Measurements from ENCODE around the gene PROZ. TPM values are rescaled to one million over a fixed set of nuclear protein-coding genes. Genes with fewer than 3 reads are reported as not detected.

Gene PROZ
- total RNA-seq, 2 experiments from 2014 or later = not detected

DNA sequence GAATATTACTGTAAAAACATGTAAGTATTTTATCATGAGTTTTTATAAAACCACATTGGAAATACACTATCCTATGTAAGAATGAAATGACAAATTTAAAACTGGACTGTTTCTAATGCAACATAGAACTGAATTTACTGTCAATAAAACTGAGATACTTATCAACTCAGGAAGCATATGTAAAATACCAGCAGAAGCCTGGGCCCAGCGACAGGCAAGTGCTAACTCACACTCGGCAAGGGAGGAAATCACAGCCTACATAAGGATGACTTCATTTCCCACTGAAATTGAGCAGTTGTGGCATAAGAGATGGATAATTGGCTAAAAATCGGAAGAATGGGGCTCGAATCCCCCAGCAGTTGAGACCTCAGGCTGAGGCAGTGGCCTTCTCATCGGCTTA, 12.1 kb downstream of the PROZ start:
- Mint-ChIP-seq H3K27ac (no peak overlapping the region), H3K4me1 (ENCODE audit: low read depth) (peaks cover 11% of the 10 kb centered on the region), H3K9me3 (peaks cover 2% of the 10 kb centered on the region), H3K4me3 (no peak overlapping the region), H3K36me3 (ENCODE audit: low read depth) (peaks cover 35% of the 10 kb centered on the region), H3K27me3 (no peaks in the 10 kb centered on the region)
- DNase-seq (no peak), ATAC-seq (no peak)
- CTCF ChIA-PET = interaction anchor here (1.5 kb wide), 1 partner anchor 227 kb away, joined by 3 read pairs; no protein-coding TSS in a partner anchor
- intact Hi-C loops (cut with micrococcal nuclease) = no loop called here
- no peak for TF ChIP-seq CTCF (IDR thresholded peaks at IDR 0.05)
- POLR2A ChIA-PET = no interaction called here

DNA sequence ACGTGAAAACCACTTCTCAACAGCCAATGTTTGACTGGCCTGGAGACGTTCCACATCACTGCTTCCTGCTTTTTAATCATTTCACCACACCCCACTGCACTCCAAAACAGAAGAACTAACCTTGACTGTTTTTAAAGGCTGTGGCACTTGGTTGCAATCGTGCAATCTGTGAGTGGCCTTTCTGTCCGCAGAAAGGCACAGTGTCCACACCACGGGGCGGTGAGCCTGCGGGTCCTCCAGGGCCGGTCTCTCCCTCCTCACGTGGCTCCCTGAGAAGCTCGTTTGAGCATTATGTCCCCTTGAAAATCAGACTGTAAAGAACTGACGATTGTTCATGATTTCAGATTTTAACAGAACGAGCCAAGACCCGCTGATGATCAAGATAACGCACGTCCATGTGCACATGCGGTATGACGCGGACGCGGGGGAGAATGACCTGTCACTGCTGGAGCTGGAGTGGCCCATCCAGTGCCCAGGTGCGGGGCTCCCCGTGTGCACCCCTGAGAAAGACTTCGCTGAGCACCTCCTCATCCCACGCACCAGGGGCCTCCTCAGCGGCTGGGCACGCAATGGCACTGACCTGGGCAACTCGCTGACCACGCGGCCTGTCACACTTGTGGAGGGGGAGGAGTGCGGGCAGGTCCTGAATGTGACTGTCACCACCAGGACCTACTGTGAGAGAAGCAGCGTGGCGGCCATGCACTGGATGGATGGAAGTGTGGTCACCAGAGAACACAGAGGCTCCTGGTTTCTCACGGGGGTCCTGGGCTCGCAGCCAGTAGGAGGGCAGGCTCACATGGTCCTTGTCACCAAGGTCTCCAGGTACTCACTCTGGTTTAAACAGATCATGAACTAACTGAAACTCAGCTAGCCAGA, 13.0 kb downstream of the PROZ start:
- peaks cover 2% of the 10 kb centered on the region for H3K9me3 Mint-ChIP-seq
- CTCF ChIA-PET = no interaction called here
- intact Hi-C loops (cut with micrococcal nuclease) = no loop called here
- no peak for ATAC-seq
- peaks cover 6% of the 10 kb centered on the region for H3K4me1 Mint-ChIP-seq (ENCODE audit: low read depth)
- no peak overlapping the region for H3K4me3 Mint-ChIP-seq
- no peak overlapping the region for H3K27ac Mint-ChIP-seq
- H3K36me3 Mint-ChIP-seq (ENCODE audit: low read depth) = peaks cover 45% of the 10 kb centered on the region
- no peaks in the 10 kb centered on the region for H3K27me3 Mint-ChIP-seq
- POLR2A ChIA-PET = no interaction called here
- DNase-seq = no peak
- no peak for TF ChIP-seq CTCF (IDR thresholded peaks at IDR 0.05)

- Mint-ChIP-seq H3K36me3 (ENCODE audit: low read depth) (peaks cover 46% of the 10 kb centered on the region), H3K27ac (no peak overlapping the region), H3K27me3 (no peaks in the 10 kb centered on the region), H3K4me3 (no peak overlapping the region), H3K4me1 (ENCODE audit: low read depth) (peaks cover 4% of the 10 kb centered on the region), H3K9me3 (peaks cover 2% of the 10 kb centered on the region)
- no peak for TF ChIP-seq CTCF (IDR thresholded peaks at IDR 0.05)
- intact Hi-C loops (cut with micrococcal nuclease) = no loop called here
- POLR2A ChIA-PET = no interaction called here
- no peak for ATAC-seq
- no peak for DNase-seq
- CTCF ChIA-PET = no interaction called here
Measured at GRCh38 chr13:113172419-113172926, 14.0 kb downstream of the PROZ start.

DNA sequence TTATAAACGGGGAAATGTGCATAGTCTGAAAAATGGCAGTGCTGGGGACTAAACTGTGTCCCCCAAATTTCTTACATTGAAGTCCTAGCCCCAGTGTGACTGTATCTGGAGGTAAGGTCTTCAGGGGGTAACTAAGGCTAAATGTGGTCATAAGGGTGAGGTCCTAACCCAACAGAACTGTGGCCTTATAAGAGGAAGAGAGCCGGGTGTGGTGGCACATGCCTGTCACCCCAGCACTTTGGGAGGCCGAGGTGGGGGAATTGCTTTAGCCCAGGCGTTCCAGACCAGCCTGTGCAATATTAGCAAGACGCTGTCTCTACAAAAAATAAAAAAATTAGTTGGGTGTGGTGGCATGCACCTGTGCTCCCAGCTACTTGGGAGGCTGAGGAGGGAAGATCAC, 17.8 kb downstream of the PROZ start:
- DNase-seq (peak; percentile 51), ATAC-seq (peak; percentile 75)
- Mint-ChIP-seq H3K4me1 (ENCODE audit: low read depth) (peaks cover 8% of the 10 kb centered on the region), H3K4me3 (no peak overlapping the region), H3K27me3 (no peaks in the 10 kb centered on the region), H3K27ac (peak overlapping the region; percentile 83), H3K36me3 (ENCODE audit: low read depth) (peaks cover 50% of the 10 kb centered on the region), H3K9me3 (no peaks in the 10 kb centered on the region)
- ChIA-PET POLR2A (interaction anchor here (1.3 to 1.4 kb wide), 2 partner anchors 19 to 32 kb away, joined by 3 to 4 read pairs; partner anchors contain the start of gene PCID2), CTCF (no interaction called here)
- intact Hi-C loops (cut with micrococcal nuclease) = no loop called here
- no peak for TF ChIP-seq CTCF (IDR thresholded peaks at IDR 0.05)

GRCh38 chr13:113176822-113177221, 18.4 kb downstream of the PROZ start:
- no peak for TF ChIP-seq CTCF (IDR thresholded peaks at IDR 0.05)
- DNase-seq (no peak), ATAC-seq (no peak)
- Mint-ChIP-seq H3K36me3 (ENCODE audit: low read depth) (peaks cover 51% of the 10 kb centered on the region), H3K4me1 (ENCODE audit: low read depth) (peaks cover 8% of the 10 kb centered on the region), H3K27me3 (no peaks in the 10 kb centered on the region), H3K27ac (no peak overlapping the region), H3K4me3 (no peak overlapping the region), H3K9me3 (no peaks in the 10 kb centered on the region)
- intact Hi-C loops (cut with micrococcal nuclease) = no loop called here
- CTCF ChIA-PET = no interaction called here
- POLR2A ChIA-PET = interaction anchor here (0.9 kb wide), 1 partner anchor 70 kb away, joined by 3 read pairs; no protein-coding TSS in a partner anchor

Data from activated CD8-positive, alpha-beta T cell treated with anti-CD3 and anti-CD28 coated beads for 36 hours (primary cell).